Activated naive CD8-positive, alpha-beta T cell treated with anti-CD3 and anti-CD28 coated beads, Interleukin-2, amount 50 U/mL, for 16 hours (primary cell): ENCODE data around the gene RPS6KB1.
"Not testable (repeated sequence)": the region's sequence is repeated elsewhere in the genome, so short reads cannot be mapped to it uniquely, and the experiment has no call there.

ENCODE experiments used
- DNase-seq: peaks from one replicate; pipeline ENCODE4 v3.0.0-alpha.2; 2020; ENCODE audit warnings: low read depth, low spot score

The RPS6KB1 gene

GRCh38 chr17:59870482-59870881 is 22.4 kb upstream of the RPS6KB1 start:
- DNase-seq = no peak

DNA sequence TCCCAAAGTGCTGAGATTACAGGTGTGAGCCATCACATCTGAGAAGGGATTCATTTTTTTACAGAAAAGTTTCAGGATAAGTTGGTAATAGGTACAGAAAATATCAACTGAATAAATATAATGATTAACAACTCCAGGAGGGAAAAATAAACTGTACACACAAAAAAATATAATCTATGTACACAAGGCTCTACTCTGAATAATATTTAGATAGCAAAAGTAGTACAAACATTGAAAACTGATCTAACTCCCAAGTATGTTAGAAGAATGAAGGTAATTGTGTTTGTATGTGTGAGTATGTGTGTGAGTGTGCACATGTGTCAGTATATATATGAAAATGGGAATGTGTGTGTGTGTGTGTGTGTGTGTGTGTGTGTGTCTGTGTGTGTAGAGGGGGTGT is 20.6 kb upstream of the RPS6KB1 start:
- no peak for DNase-seq

GRCh38 chr17:59873414-59873813 is 19.5 kb upstream of the RPS6KB1 start:
- not testable (repeated sequence) for DNase-seq

DNA sequence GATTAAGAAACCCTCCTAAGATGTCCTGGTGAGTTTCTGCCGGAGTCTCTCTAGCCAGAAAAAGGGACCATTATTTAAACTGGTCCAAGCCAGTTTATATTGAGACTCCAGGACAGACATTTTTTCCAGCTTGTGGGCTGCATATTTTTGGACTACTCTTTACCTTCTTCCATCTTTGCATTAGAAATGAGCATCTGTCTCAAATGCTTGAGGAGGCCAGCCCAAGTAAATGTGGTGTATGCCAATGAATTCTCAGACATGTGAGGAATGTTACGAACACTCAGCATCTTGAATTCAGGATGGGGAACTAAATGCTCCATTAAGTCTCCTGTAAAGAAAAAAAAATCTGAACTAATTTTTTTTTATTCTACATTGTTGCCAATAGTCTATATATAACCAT is 18.5 kb upstream of the RPS6KB1 start:
- DNase-seq = no peak

- no peak for DNase-seq
Observed at GRCh38 chr17:59876107-59876506, 16.8 kb upstream of the RPS6KB1 start.

GRCh38 chr17:59877965-59878364 is 15.0 kb upstream of the RPS6KB1 start:
- no peak for DNase-seq

GRCh38 chr17:59878624-59879023 is 14.3 kb upstream of the RPS6KB1 start:
- no peak for DNase-seq

DNA sequence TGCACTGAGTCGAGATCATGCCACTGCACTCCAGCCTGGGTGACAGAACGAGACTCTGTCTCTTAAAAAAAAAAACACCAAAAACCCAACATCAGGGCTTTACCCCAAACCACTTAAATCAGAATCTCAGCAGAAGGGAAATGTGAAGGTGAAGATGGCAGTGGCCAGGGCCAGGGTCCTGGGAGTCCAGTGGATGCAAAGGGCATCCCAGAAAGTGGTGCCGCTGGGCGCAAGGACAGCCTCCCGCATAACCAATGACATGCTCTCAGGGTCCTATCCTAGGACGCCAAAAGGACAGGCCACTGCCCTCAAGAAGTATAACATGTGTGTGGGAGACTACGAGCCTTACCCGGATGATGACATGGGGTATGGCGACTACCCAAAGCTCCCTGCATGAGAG is 8.1 kb upstream of the RPS6KB1 start:
- no peak for DNase-seq

GRCh38 chr17:59888145-59888750 is 4.7 kb upstream of the RPS6KB1 start:
- DNase-seq = no peak

- DNase-seq = no peak
Observed at GRCh38 chr17:59890720-59891119, 2.2 kb upstream of the RPS6KB1 start.

DNA sequence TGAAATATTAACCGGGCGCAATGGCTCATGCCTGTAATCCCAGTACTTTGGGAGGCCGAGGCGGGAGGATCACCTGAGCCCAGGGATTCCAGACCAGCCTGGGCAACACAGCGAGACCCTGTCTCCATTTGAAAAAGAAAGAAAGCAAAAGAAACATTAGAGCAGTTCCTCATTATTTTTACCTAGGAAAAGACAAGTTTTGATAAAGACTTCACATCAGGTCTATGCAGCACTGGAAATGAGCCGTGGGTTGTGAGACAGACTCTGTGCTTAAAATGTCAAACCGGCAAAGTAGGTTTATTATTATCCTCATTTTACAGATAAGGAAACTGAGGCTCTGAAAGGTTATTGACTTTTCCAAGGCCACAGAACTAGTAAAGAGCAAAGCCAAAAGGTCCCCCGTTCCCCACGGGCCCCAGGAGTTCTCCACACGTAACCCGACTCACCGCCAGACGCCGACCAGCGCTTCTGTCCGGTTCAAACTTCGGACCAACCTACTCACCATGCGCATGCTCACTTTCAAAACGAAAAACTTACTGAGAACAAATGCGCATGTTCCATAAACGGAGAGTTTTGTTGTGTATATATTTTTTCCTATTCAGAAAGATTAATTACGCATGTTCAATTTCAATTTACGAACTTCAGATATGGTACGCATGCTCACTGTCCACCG is 534 bp upstream of the RPS6KB1 start:
- DNase-seq = no peak

DNA sequence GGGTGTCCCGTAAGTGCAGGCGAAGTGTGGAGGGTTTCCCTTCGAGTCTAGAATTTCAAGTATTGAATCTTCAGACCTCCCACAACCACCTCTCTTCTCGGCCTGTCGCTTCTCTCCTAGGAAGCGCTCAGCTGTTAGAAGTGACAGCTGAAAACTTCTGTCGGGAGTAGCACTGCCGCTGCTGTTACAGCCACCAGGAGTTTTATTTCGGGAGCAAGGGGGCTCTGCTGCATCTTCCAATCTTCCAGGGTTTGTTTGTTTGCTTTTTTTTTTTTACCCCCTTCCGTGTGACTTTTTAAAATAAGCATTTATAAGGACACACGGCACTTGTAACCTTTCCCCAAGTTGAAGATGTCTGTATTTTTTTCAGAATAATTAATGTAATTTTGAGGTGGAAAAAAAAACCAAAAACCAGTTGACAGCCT is 767 bp downstream of the RPS6KB1 start:
- no peak for DNase-seq

- no peak for DNase-seq
Observed at GRCh38 chr17:59897090-59897489, 4.2 kb downstream of the RPS6KB1 start.

GRCh38 chr17:59899099-59899498 is 6.2 kb downstream of the RPS6KB1 start:
- no peak for DNase-seq

- no peak for DNase-seq
Observed at GRCh38 chr17:59901604-59902003, 8.7 kb downstream of the RPS6KB1 start.

DNA sequence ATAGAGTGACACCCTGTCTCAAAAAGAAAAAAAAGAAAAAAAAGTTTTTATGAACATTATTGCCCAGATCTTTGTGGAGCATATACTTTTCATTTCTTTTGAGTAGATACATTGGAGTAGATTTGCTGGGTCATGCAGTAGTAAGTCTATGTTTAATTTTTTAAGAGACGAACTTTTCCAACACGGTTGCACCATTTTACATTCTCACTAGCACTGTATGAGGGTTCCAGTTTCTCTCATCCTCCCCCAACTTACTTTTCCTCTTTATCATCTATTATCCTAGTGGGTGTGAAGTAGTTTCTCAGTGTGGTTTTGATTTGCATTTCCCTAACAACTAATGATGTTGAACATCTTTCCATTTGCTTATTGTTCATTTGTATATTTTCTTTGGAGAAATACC is 10.5 kb downstream of the RPS6KB1 start:
- DNase-seq = no peak

DNA sequence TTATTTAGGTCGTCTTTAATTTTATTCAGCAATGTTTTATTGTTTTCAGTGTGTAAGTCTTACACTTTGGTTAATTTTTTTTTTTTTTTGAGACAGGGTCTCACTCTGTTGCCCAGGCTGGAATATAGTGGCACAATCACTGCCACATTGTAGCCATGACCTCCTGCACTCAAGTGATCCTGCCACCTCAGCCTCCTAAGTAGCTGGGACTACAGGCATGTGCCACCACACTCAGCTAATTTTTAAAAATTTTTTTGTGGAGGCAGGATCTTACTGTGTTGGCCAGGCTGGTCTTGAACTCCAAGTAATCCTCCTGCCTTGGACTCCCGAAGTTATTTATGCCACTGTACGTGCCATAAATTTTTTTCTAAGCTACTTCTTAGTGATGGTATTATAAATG is 14.5 kb downstream of the RPS6KB1 start:
- no peak for DNase-seq

DNA sequence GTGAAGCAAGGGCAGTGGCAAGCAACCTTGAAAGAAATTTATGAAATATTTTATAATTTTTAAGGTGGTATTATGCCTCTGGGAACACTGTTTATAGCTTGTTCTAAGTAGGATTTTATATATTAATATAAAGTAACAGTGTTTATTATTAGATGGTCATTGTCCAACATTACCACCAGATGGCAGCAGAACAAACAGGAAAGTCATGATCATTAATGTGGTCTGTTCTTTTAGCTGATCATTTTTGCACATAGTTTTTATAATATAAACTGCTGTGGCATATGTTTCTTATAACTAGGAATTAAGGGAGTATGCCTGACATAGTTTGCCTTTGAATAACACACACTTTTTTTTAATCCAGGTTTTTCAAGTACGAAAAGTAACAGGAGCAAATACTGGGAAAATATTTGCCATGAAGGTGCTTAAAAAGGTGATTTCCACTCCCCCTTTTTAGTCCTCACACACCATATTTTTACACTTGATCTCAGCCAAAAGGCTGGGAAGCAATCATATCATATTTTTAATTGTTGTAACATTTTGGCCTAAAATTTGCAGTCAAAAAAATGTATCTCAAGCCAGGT is 21.4 kb downstream of the RPS6KB1 start:
- no peak for DNase-seq

DNA sequence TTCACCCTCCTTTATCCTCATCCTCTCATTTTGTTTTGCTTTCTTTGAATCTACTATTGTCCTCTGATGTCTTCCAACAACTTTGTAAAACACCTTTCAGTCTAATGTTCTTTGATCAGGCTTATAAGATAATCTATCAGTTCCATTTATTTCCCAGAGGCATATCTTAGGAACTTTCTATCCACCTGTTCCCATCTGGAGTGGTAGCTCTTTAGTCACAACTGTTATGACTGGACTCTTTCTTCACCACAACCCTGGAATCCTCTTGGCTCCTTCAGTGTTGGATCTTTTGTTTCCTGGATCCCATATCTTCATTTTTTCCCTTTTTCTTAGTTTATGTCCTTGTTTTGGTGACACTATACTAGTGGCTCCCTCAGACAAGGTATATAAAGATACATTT is 23.5 kb downstream of the RPS6KB1 start:
- DNase-seq = no peak

GRCh38 chr17:59920637-59921036 is 27.7 kb downstream of the RPS6KB1 start:
- DNase-seq = not testable (repeated sequence)

- not testable (repeated sequence) for DNase-seq
Observed at GRCh38 chr17:59930121-59930520, 37.2 kb downstream of the RPS6KB1 start.

DNA sequence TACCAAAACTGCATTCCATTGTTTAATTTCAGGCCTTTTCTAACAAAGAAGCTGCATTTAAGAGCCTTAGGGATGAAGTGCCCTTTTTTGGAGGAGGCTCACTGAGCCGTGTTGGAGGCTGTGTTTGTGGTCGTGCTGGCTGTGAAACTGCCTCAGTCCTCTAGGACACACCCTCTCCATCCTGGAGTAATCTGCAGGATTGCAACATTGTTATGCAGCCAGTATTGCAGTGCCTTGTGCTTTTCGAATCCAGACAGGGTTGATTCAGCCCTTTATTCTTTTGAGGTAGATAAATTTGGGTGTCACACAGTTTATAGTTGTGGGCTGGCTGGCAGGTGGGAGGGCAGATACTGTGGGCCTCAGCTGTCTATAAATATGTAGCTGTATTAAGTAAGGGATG is 37.8 kb downstream of the RPS6KB1 start:
- DNase-seq = not testable (repeated sequence)

GRCh38 chr17:59933317-59933716 is 40.4 kb downstream of the RPS6KB1 start:
- not testable (repeated sequence) for DNase-seq
